Measurements from ENCODE around the gene GLYR1.

GRCh38 chr16:4798456-4798855, 48.6 kb downstream of the GLYR1 start:
- TF ChIP-seq, protein P1, sequence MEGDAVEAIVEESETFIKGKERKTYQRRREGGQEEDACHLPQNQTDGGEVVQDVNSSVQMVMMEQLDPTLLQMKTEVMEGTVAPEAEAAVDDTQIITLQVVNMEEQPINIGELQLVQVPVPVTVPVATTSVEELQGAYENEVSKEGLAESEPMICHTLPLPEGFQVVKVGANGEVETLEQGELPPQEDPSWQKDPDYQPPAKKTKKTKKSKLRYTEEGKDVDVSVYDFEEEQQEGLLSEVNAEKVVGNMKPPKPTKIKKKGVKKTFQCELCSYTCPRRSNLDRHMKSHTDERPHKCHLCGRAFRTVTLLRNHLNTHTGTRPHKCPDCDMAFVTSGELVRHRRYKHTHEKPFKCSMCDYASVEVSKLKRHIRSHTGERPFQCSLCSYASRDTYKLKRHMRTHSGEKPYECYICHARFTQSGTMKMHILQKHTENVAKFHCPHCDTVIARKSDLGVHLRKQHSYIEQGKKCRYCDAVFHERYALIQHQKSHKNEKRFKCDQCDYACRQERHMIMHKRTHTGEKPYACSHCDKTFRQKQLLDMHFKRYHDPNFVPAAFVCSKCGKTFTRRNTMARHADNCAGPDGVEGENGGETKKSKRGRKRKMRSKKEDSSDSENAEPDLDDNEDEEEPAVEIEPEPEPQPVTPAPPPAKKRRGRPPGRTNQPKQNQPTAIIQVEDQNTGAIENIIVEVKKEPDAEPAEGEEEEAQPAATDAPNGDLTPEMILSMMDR (IDR thresholded peaks at IDR 0.05): no peak
- no peak for TF ChIP-seq EZH2 (IDR thresholded peaks at IDR 0.05)
